Upper lobe of left lung (tissue), 6 donors: Measurements from ENCODE around the gene DYDC2. TPM values are rescaled to one million over a fixed set of nuclear protein-coding genes. Genes with fewer than 3 reads are reported as not detected.
A peak's percentile ranks its signal among the peaks of the same experiment; 100 is the strongest.
"Not testable (repeated sequence)": the region's sequence is repeated elsewhere in the genome, so short reads cannot be mapped to it uniquely, and the experiment has no call there.

ENCODE experiments used
- ATAC-seq, 2 donors: fragments of 200-7000 bp; cut with Tn5 transposase; one replicate each; pipeline ENCODE4 v1.9.1; 2022; ENCODE audit warnings: mild to moderate bottlenecking in 2 of 2, moderate library complexity in 2 of 2; ENCODE audit not compliant: low FRiP score in 2 of 2
- DNase-seq, 2 donors: peaks; one replicate each; pipeline ENCODE4 v3.0.0-alpha.2; 2019 to 2020
- H3K27ac ChIP-seq, 4 donors: fragments of 200-600 bp; sonication (generic); one replicate each; pipeline ENCODE4 v1.5.1; 2016 to 2019
- H3K27me3 ChIP-seq, 4 donors: fragments of 200-600 bp; sonication (generic); one replicate each; pipeline ENCODE4 v1.5.1; 2017 to 2019
- H3K36me3 ChIP-seq, 4 donors: fragments of 200-600 bp; sonication (generic); one replicate each; pipeline ENCODE4 v1.5.1; 2016 to 2019
- H3K4me1 ChIP-seq, 4 donors: fragments of 200-600 bp; sonication (generic); one replicate each; pipeline ENCODE4 v1.5.1; 2018 to 2019
- H3K4me3 ChIP-seq, 4 donors: fragments of 200-600 bp; sonication (generic); one replicate each; pipeline ENCODE4 v1.5.1; 2017 to 2019; ENCODE audit warnings: mild to moderate bottlenecking in 2 of 4, moderate library complexity in 1 of 4
- H3K9me3 ChIP-seq, 4 donors: fragments of 200-600 bp; sonication (generic); one replicate each; pipeline ENCODE4 v1.5.1; 2018 to 2019
- EP300 ChIP-seq, 4 donors: sonication (generic); formaldehyde crosslinking; IDR thresholded peaks; one replicate each; pipeline ENCODE4 v1.5.1; 2017; ENCODE audit warnings: antibody characterized with exemption in 4 of 4, control low read depth in 2 of 4
- POLR2A ChIP-seq, 4 donors: fragments of 450-650 bp; IDR thresholded peaks; one replicate each; pipeline ENCODE4 v1.5.1; 2016 to 2017; ENCODE audit warnings: antibody characterized with exemption in 4 of 4, mild to moderate bottlenecking in 2 of 4
- POLR2AphosphoS5 ChIP-seq, 2 donors: sonication (generic); formaldehyde crosslinking; IDR thresholded peaks; one replicate each; pipeline ENCODE4 v1.5.1; 2017; ENCODE audit warnings: antibody characterized with exemption in 2 of 2
- WGBS, 2 donors: methylation state at CpG; one replicate each; pipeline ENCODE4 v1.1.5; 2017 to 2018; 5-methylcytosine and 5-hydroxymethylcytosine counted together
- total RNA-seq, 6 donors: library from RNA; depleted of rRNA in 4 of 6; stranded (reverse); fragments of >200 nt in 4 of 6; gene quantifications; one replicate each; pipeline versions ENCODE4 v1.1.0 to v1.2.1, GENCODE V29; 2016 to 2021
- TF ChIP-seq, protein P1 (sequence below), 6 experiments: fragments of 450-650 bp in 4 of 6; fragments of 200-600 bp in 2 of 6; sonication (generic) in 2 of 6; IDR thresholded peaks; one replicate each; pipeline ENCODE4 v1.5.1; 2016 to 2019; ENCODE audit warnings: antibody characterized with exemption in 6 of 6
- donor health status: DM: no; HTN: no; CAD: no; lungs with moderate emphysema.
- donor health status: DM: no; HTN: yes; CAD: no; lungs with severe emphysema.

DYDC2 gene
- total RNA-seq, 6 donors from 2014 or later: 1.9 to 13.7 (median 3.6) TPM; not detected in 2

DNA sequence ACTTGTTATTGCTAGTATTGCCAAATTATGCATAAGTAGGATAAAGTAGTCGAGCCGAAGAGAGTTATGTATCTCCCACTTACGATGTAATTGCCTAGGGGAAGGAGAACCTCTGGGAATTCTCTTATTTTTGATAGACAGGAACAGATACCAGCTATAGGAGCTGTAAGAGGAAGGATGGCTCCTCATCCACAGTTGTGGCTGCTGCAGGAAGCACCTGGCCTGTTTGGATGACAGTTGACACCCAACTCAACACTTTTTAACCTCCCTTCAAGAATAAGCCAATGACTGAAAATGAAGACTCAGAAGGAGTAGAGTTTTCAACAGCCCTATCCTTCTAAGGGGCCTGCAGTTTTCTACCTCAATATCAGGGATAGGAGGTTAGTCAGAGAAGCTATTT is 6.3 kb upstream of the DYDC2 start:
- TF ChIP-seq POLR2AphosphoS5 (IDR thresholded peaks at IDR 0.05) (no peak), EP300 (IDR thresholded peaks at IDR 0.05) (no peak), POLR2A (IDR thresholded peaks at IDR 0.05) (no peak)
- TF ChIP-seq, protein P1, sequence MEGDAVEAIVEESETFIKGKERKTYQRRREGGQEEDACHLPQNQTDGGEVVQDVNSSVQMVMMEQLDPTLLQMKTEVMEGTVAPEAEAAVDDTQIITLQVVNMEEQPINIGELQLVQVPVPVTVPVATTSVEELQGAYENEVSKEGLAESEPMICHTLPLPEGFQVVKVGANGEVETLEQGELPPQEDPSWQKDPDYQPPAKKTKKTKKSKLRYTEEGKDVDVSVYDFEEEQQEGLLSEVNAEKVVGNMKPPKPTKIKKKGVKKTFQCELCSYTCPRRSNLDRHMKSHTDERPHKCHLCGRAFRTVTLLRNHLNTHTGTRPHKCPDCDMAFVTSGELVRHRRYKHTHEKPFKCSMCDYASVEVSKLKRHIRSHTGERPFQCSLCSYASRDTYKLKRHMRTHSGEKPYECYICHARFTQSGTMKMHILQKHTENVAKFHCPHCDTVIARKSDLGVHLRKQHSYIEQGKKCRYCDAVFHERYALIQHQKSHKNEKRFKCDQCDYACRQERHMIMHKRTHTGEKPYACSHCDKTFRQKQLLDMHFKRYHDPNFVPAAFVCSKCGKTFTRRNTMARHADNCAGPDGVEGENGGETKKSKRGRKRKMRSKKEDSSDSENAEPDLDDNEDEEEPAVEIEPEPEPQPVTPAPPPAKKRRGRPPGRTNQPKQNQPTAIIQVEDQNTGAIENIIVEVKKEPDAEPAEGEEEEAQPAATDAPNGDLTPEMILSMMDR (IDR thresholded peaks at IDR 0.05): no peak
- no peaks in the 10 kb centered on the region for H3K27me3 ChIP-seq
- 78 to 85% methylated on average over 3 of the region's 3 CpGs for WGBS, 2 donors
- H3K27ac ChIP-seq: no peak overlapping the region
- no peaks in the 10 kb centered on the region for H3K36me3 ChIP-seq
- no peak overlapping the region for H3K4me3 ChIP-seq
- ATAC-seq (no peak), DNase-seq (no peak)
- no peaks in the 10 kb centered on the region for H3K9me3 ChIP-seq
- H3K4me1 ChIP-seq: no peaks in the 10 kb centered on the region

DNA sequence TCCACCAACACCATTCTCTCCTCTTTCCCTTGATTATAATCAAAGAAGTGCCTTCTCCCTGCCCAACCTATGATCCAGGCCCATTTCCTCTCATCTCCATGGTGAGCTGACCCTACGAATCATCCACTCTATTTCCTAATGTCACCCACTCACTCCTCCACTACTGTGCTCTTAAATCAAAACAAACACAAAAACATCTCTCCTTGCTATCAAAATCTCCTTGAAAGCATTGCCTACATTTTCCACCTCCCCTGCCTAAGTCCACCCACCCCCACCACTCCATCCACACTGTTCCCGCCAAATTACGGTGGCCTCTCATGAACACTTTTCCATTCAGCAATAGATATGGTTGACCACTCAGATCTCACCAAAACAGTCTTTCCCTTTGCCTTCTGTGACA is 5.4 kb upstream of the DYDC2 start:
- no peaks in the 10 kb centered on the region for H3K36me3 ChIP-seq
- H3K27me3 ChIP-seq: peaks cover 0 to 2% (median 0%) of the 10 kb centered on the region in 4 donors
- WGBS, 2 donors: 85 to 91% methylated on average over 3 of the region's 3 CpGs
- no peak overlapping the region for H3K27ac ChIP-seq
- no peak for DNase-seq
- ATAC-seq: no peak
- no peak overlapping the region for H3K4me3 ChIP-seq
- H3K4me1 ChIP-seq: peaks cover under 1 to 1% (median 1%) of the 10 kb centered on the region in 4 donors
- no peaks in the 10 kb centered on the region for H3K9me3 ChIP-seq
- TF ChIP-seq EP300 (IDR thresholded peaks at IDR 0.05): no peak
- TF ChIP-seq POLR2AphosphoS5 (IDR thresholded peaks at IDR 0.05): no peak
- no peak for TF ChIP-seq POLR2A (IDR thresholded peaks at IDR 0.05)
- TF ChIP-seq, protein P1 (IDR thresholded peaks at IDR 0.05): no peak

DNA sequence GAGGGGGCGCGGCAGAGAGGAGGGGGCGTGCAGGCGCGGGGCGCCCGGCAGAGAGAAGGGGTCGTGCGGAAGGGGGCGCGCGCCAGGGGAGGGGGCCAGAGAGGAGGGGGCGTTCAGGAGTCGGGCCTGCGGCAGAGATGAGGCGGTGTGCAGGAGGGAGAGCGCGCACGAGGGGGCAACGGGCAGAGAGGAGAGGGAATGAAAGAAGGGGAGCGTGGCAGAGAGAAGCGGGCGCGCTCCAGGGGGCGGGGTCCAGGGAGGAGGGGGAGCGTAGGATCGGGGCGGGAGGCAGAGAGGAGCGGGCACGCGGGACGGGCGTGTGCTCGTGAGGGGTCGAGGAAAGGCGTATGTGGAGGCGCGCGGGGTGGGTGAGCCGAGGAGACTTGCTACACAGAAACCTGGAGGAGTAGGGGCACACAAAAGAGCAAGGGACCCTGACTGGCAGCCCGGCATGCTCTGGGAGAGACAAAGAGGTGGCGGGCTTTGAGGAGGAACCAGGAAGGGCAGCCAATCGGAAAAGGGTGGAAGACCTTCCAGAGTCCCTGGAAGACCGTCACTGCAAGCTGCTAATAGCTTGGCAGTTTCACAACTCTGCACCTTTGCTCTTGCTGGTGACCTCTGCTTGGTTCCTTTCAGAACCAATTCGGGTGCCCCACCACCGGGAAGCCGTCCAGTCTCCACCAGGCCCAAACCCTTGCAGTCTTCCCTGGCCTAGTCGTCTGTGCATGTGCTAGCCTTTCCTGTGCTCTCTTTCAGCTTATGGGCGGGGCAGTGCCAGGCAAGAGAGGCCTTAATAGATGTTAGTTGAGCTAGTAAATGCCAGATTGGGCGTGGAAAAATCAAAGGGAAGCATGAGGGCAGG is 639 bp downstream of the DYDC2 start:
- Histone ChIP-seq H3K4me3 (peak overlapping the region in 3 of 4 donors; percentile 33 to 49 (median 46)), H3K27ac (no peak overlapping the region), H3K27me3 (peaks cover 0 to 13% (median 3%) of the 10 kb centered on the region in 4 donors), H3K36me3 (no peaks in the 10 kb centered on the region), H3K9me3 (no peaks in the 10 kb centered on the region), H3K4me1 (peaks cover 7 to 17% (median 12%) of the 10 kb centered on the region in 4 donors)
- TF ChIP-seq POLR2A (IDR thresholded peaks at IDR 0.05) (no peak), POLR2AphosphoS5 (IDR thresholded peaks at IDR 0.05) (no peak), EP300 (IDR thresholded peaks at IDR 0.05) (no peak)
- TF ChIP-seq, protein P1 (IDR thresholded peaks at IDR 0.05): no peak
- DNase-seq: peak in 1 of 2 donors; percentile 80
- peak in 1 of 2 donors; percentile 48 for ATAC-seq
- WGBS, 2 donors: 11 to 13% methylated on average over 45 to 48 of the region's 50 CpGs

DNA sequence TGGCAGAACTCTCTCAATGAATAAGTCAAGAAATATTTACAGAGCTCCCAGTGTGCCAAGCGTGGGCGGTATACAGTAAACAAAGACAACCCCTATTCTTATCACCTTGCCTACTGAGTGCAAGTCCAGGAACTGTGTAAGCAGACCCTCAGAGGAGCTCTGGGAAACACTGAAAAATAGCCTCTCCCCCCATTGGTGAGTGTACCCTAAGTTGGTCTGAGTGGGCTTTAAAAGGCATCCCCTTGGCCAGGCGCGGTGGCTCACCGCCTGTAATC is 1.2 kb downstream of the DYDC2 start:
- ATAC-seq: no peak
- WGBS, 2 donors: 78 to 93% methylated on average over 2 to 5 of the region's 5 CpGs

DNA sequence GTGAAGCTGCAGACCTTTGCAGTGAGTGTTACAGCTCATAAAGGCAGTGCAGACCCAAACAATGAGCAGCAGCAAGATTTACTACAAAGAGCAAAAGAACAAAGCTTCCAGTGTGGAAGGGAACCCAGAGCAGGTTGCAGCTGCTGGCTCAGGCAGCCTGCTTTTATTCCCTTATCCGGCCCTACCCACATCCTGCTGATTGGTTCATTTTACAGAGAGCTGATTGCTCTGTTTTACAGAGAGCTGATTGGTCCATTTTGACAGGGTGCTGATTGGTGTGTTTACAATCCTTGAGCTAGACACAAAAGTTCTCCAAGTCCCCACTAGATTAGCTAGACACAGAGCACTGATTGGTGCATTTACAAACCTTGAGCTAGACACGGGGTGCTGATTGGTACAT is 2.3 kb downstream of the DYDC2 start:
- not testable (repeated sequence) for H3K36me3 ChIP-seq, H3K9me3 ChIP-seq, ATAC-seq, H3K27ac ChIP-seq, DNase-seq, H3K4me3 ChIP-seq
- Histone ChIP-seq H3K27me3 (peaks cover 0 to 13% (median 3%) of the 10 kb centered on the region in 4 donors), H3K4me1 (peaks cover 7 to 17% (median 12%) of the 10 kb centered on the region in 4 donors)
- 33 to 61% methylated on average over 2 of the region's 2 CpGs for WGBS, 2 donors

More for the DNA sequence above, 1.2 kb downstream of the DYDC2 start:
- Histone ChIP-seq H3K9me3 (no peaks in the 10 kb centered on the region), H3K4me3 (no peak overlapping the region), H3K27me3 (peaks cover 0 to 13% (median 3%) of the 10 kb centered on the region in 4 donors), H3K27ac (no peak overlapping the region), H3K4me1 (peaks cover 7 to 17% (median 12%) of the 10 kb centered on the region in 4 donors), H3K36me3 (no peaks in the 10 kb centered on the region)
- TF ChIP-seq POLR2AphosphoS5 (IDR thresholded peaks at IDR 0.05): no peak
- DNase-seq: no peak

DNA sequence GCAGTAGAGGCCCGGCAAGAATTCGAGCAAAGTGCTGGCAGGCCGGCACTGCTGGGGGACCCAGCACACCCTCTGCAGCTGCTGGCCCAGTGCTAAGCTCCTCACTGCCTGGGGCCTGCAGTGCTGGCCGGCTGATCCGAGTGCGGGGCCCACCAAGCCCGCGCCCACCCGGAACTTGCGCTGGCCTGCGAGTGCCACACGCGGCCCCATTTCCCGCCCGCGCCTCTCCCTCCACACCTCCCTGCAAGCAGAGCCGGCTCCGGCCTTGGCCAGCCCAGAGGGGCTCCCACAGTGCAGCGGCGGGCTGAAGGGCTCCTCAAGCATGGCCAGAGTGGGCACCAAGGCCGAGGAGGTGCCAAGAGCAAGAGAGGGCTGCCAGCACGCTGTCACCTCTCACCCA is 3.1 kb downstream of the DYDC2 start:
- H3K27ac ChIP-seq: no peak overlapping the region
- TF ChIP-seq EP300 (IDR thresholded peaks at IDR 0.05) (no peak), POLR2AphosphoS5 (IDR thresholded peaks at IDR 0.05) (no peak), POLR2A (IDR thresholded peaks at IDR 0.05) (no peak)
- TF ChIP-seq, protein P1 (IDR thresholded peaks at IDR 0.05): no peak
- peaks cover 0 to 13% (median 3%) of the 10 kb centered on the region in 4 donors for H3K27me3 ChIP-seq
- 85 to 95% methylated on average over 8 to 22 of the region's 22 CpGs for WGBS, 2 donors
- DNase-seq: peak in 1 of 2 donors; percentile 81
- ATAC-seq: no peak
- H3K9me3 ChIP-seq: no peaks in the 10 kb centered on the region
- H3K4me1 ChIP-seq: peaks cover 7 to 17% (median 12%) of the 10 kb centered on the region in 4 donors
- H3K36me3 ChIP-seq: no peaks in the 10 kb centered on the region
- no peak overlapping the region for H3K4me3 ChIP-seq
